ENCODE measurements around the gene SPATA9. TPM values are rescaled to one million over a fixed set of nuclear protein-coding genes. Genes with fewer than 3 reads are reported as not detected.

SPATA9 gene, protein sequence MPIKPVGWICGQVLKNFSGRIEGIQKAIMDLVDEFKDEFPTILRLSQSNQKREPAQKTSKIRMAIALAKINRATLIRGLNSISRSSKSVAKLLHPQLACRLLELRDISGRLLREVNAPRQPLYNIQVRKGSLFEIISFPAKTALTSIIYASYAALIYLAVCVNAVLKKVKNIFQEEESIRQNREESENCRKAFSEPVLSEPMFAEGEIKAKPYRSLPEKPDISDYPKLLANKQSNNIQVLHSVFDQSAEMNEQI
- 0.53 and 1.0 TPM in 2 replicates for polyA plus RNA-seq (2011; rRNA removed)
- polyA minus RNA-seq (2011; rRNA and poly(A)+ RNA removed), result not detected in 2 replicates

DNA sequence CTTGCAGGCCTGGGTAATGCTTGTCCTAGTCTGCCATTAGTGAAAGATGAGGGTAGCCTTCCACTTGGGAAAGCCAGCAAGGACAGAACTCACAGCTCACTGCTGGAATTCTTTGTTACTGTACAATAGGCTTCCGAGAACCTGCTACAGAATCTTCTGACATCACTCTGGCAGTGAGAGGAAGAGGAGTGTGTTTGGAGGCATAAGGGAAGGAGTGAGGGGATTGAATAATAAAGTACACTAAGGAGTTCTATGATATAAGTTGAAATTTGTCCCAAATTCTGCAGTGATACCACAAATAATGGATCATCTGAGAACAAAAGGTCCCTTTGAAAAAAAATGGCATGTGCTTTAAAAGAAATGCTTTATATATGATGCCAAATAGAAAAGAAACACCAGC lies at the start of gene SPATA9:
TSS of gene SPATA9 (minus strand) at position 101 of the 400 bp plus-strand sequence. CDS start 137 bp downstream, outside the sequence.
- TF ChIP-seq, protein P1, sequence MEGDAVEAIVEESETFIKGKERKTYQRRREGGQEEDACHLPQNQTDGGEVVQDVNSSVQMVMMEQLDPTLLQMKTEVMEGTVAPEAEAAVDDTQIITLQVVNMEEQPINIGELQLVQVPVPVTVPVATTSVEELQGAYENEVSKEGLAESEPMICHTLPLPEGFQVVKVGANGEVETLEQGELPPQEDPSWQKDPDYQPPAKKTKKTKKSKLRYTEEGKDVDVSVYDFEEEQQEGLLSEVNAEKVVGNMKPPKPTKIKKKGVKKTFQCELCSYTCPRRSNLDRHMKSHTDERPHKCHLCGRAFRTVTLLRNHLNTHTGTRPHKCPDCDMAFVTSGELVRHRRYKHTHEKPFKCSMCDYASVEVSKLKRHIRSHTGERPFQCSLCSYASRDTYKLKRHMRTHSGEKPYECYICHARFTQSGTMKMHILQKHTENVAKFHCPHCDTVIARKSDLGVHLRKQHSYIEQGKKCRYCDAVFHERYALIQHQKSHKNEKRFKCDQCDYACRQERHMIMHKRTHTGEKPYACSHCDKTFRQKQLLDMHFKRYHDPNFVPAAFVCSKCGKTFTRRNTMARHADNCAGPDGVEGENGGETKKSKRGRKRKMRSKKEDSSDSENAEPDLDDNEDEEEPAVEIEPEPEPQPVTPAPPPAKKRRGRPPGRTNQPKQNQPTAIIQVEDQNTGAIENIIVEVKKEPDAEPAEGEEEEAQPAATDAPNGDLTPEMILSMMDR (IDR thresholded peaks at IDR 0.05; ENCODE audit: insufficient read depth, low read depth, low read length), result no peak
- H3K27me3 ChIP-seq (ENCODE audit: control insufficient read depth, insufficient read depth, low read length), result no peaks in the 10 kb centered on the region
- no peaks in the 10 kb centered on the region for H3K36me3 ChIP-seq (ENCODE audit: control insufficient read depth, insufficient read depth, low read length)
- POLR2A ChIA-PET, result no interaction called here
- H3K4me3 ChIP-seq (ENCODE audit: low read depth, low read length), result no peak within 1 kb of the TSS
- CTCF ChIA-PET, result interaction anchor here (0.9 kb wide), 1 partner anchor 14 kb away, joined by 3 read pairs; no protein-coding TSS in a partner anchor
- no peak for DNase-seq (ENCODE audit: low read depth)

DNA sequence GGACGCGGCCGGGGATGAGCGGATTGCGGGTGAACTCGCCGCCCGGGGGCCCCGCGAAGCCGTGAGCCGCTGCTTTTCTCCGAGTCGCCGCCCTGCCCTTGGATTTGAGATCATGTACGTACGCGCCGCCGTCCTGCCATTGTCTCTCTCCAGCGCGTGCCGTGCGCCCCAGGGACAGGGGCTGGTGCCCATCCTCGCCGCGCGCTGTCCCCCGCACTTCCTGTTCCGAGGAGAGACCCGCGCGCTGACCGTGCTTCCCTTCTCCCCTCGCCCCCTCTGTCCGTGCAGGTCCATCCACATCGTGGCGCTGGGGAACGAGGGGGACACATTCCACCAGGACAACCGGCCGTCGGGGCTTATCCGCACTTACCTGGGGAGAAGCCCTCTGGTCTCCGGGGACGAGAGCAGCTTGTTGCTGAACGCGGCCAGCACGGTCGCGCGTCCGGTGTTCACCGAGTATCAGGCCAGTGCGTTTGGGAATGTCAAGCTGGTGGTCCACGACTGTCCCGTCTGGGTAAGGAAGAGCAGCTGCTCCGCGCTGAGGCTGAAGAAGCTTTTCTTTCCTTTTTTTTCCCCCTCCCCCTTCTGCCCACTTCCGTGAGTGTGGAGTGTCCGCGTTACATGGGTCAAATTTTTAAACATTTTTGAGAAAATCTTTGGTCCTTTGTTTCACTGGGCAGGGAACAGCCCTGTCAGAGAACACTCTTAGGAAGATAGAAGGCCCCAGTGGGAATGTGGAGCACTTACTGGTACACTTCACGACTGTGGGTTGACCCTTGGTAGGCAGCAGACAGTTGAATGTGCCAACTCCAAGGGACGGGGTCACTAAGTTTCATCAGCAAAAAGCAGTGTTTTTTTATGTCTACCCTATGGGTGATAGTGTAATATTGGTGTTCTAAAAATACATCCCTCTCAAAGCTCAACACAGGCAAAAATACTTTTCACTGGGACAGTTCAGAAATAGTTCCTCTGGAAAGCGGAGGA lies 49.1 kb upstream of the SPATA9 start:
- ChIA-PET POLR2A (interaction anchor here (0.9 kb wide), 1 partner anchor 177 kb away, joined by 3 read pairs; the partner anchor contains the start of genes ARSK and SKIC3), CTCF (interaction anchor here (0.8 to 7.0 kb wide), 4 partner anchors 10 to 109 kb away, joined by 3 to 54 read pairs (median 3); no protein-coding TSS in a partner anchor)
- TF ChIP-seq, protein P1 (IDR thresholded peaks at IDR 0.05; ENCODE audit: insufficient read depth, low read depth, low read length), result no peak
- H3K36me3 ChIP-seq (ENCODE audit: control insufficient read depth, insufficient read depth, low read length), result peaks cover 1% of the 10 kb centered on the region
- peak overlapping the region; percentile 100 for H3K4me3 ChIP-seq (ENCODE audit: low read depth, low read length)
- H3K27me3 ChIP-seq (ENCODE audit: control insufficient read depth, insufficient read depth, low read length), result no peaks in the 10 kb centered on the region
- no peak for DNase-seq (ENCODE audit: low read depth)

DNA sequence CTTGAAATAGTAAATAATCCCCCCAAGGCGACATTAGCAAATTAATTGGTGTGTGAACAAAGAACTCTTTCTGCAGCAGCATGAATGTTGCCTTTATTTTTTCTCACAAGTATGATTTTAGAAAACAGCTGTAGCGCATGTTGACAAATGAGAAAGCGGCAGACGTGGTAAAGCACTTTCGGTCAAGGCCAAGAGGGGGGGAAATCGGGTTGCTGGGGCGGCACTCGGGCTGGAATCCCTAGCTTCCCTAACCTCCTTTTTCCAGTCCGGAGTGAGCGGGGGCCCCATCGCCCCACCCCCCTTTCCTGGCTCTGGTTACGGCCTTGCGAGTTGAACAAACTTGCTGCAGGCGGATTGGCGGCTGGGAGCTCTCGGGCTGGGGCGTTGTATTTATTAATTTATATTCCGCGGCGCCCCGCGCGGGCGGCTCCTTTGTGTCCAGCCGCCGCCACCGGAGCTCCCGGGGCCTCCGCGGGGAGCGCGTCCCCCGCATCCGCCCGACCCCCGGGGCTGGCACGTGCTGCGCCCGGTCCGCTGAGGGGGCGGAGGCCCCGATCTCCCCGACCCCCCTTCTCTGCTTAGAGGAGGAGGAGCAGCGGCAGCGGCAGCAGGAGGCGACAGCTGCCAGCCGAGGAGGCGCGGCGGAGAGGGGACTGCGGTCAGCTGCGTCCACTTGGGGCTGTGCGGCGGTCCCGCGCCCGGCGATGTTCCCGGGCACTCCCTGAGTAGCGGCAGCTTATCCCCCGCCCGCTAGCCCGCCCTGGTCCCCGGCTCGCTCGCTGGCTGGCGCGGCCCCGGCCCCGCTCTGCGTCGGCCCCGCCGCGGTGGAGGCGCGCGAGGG lies 48.2 kb upstream of the SPATA9 start, which contains the start of gene RHOBTB3:
TSS of gene RHOBTB3 (plus strand) at position 607 of the 841 bp plus-strand sequence. CDS start 347 bp downstream, outside the sequence.
- TF ChIP-seq, protein P1 (IDR thresholded peaks at IDR 0.05; ENCODE audit: insufficient read depth, low read depth, low read length), result peak; percentile 20; the same call in 1 of the 2 replicates
- DNase-seq (ENCODE audit: low read depth), result peak; percentile 78
- ChIA-PET CTCF (interaction anchor here (0.7 to 7.0 kb wide), 4 partner anchors 19 to 116 kb away, joined by 3 to 54 read pairs (median 4); no protein-coding TSS in a partner anchor), POLR2A (interaction anchor here (0.6 to 0.9 kb wide), 3 partner anchors 29 to 176 kb away, joined by 3 to 10 read pairs (median 3); partner anchors contain the start of genes ARSK and SKIC3)
- Histone ChIP-seq H3K4me3 (ENCODE audit: low read depth, low read length) (peak within 1 kb of the TSS; percentile 100), H3K27me3 (ENCODE audit: control insufficient read depth, insufficient read depth, low read length) (no peaks in the 10 kb centered on the region), H3K36me3 (ENCODE audit: control insufficient read depth, insufficient read depth, low read length) (peaks cover 1% of the 10 kb centered on the region)

DNA sequence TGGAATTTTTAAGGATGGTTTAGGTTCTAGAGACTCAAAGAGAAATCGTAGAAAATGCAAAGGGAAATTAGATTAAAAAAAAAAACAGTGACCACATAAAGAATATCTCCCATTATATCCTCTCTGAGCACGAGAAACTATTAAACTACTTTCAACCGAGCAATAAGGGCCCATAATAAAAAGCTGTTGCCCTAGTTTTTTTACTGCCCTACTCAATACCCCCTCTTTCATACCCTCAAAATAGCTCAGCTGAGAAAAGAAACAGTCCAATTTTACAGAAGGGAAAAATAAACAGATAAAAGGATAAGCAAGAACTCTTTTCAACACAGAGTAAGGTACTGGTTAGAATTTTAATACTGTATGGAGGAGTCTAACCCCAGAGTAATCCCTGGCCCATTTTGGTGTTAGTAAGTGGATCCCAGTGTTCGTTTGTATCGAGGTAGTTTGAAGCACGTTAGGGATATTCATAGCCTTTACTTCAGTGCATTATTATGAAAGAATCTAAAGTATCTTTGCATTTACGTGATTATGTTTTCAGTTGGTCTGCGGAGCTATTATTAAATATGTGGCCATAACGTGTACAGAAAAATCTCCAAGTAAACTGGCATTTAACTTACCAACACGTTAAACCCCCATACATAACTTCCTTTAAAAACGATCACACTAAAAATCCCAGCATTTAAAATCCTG lies 47.4 kb upstream of the SPATA9 start:
- POLR2A ChIA-PET, result interaction anchor here (0.6 to 0.9 kb wide), 3 partner anchors 30 to 175 kb away, joined by 3 to 10 read pairs (median 3); partner anchors contain the start of genes ARSK and SKIC3
- Histone ChIP-seq H3K4me3 (ENCODE audit: low read depth, low read length) (peak overlapping the region; percentile 100), H3K27me3 (ENCODE audit: control insufficient read depth, insufficient read depth, low read length) (no peaks in the 10 kb centered on the region), H3K36me3 (ENCODE audit: control insufficient read depth, insufficient read depth, low read length) (no peaks in the 10 kb centered on the region)
- TF ChIP-seq, protein P1 (IDR thresholded peaks at IDR 0.05; ENCODE audit: insufficient read depth, low read depth, low read length), result no peak
- CTCF ChIA-PET, result interaction anchor here (0.7 to 7.0 kb wide), 5 partner anchors 18 to 117 kb away, joined by 3 to 54 read pairs (median 4); no protein-coding TSS in a partner anchor
- DNase-seq (ENCODE audit: low read depth), result no peak

Measured in BJ (cell line).